GM23338 (cell line): ENCODE results near the gene CACUL1.

ENCODE experiments used
- CREB1 ChIP-seq: fragments of 250-450 bp; sonication (Bioruptor Pico); IDR thresholded peaks from 2 replicates; pipeline ENCODE4 v1.5.0; 2020; ENCODE audit warnings: low read depth, mild to moderate bottlenecking, moderate library complexity
- EZH2 ChIP-seq: fragments of 200-600 bp; sonication (generic); IDR thresholded peaks from one replicate; pipeline ENCODE4 v1.8.0; 2017; ENCODE audit warnings: antibody characterized with exemption, mild to moderate bottlenecking, low read depth; ENCODE audit not compliant: unreplicated experiment
- EZH2phosphoT487 ChIP-seq: fragments of 200-600 bp; sonication (generic); IDR thresholded peaks from one replicate; pipeline ENCODE4 v1.8.1; 2018; ENCODE audit warnings: antibody characterized with exemption; ENCODE audit not compliant: unreplicated experiment
- JUNB ChIP-seq: IDR thresholded peaks from one replicate; pipeline ENCODE4 v1.6.1; 2016; ENCODE audit warnings: antibody characterized with exemption; ENCODE audit not compliant: unreplicated experiment
- POLR2AphosphoS5 ChIP-seq: IDR thresholded peaks from 2 replicates; pipeline ENCODE4 v1.6.1; 2016; ENCODE audit warnings: antibody characterized with exemption, low read depth
- STAT1 ChIP-seq: IDR thresholded peaks from one replicate; pipeline ENCODE4 v1.6.1; 2016; ENCODE audit warnings: antibody characterized with exemption; ENCODE audit not compliant: unreplicated experiment
- TF ChIP-seq, protein P1 (sequence below), 2 experiments: fragments of 200-600 bp in 1 of 2; sonication (generic) in 1 of 2; conservative IDR thresholded peaks; 2 replicates each; pipeline versions ENCODE4 v1.5.1 to v1.6.1; 2016 to 2017; ENCODE audit warnings: antibody characterized with exemption in 2 of 2, low read depth in 2 of 2, mild to moderate bottlenecking in 2 of 2, moderate library complexity in 1 of 2
- TF ChIP-seq, protein P2 (sequence below): IDR thresholded peaks from one replicate; pipeline ENCODE4 v1.6.1; 2018; ENCODE audit warnings: antibody characterized with exemption; ENCODE audit not compliant: unreplicated experiment

DNA sequence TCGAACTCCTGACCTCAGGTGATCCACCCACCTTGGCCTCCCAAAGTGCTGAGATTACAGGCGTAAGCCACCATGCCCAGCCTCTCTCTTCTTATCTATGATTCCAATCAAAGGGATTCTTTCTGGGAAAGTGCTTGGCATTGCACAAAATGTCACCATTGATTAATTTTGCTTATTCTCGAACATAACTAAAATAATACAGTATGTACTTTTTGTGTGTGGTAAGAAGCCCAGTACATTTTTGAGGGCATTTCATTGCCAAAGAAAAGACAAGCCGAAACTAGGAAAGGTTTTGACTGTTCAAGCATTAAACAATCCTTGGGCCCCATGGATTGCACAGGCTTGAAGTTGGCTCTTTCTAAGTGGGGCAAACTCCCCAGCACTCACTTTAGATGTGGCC is 18.3 kb upstream of the CACUL1 start:
- TF ChIP-seq, protein P1, sequence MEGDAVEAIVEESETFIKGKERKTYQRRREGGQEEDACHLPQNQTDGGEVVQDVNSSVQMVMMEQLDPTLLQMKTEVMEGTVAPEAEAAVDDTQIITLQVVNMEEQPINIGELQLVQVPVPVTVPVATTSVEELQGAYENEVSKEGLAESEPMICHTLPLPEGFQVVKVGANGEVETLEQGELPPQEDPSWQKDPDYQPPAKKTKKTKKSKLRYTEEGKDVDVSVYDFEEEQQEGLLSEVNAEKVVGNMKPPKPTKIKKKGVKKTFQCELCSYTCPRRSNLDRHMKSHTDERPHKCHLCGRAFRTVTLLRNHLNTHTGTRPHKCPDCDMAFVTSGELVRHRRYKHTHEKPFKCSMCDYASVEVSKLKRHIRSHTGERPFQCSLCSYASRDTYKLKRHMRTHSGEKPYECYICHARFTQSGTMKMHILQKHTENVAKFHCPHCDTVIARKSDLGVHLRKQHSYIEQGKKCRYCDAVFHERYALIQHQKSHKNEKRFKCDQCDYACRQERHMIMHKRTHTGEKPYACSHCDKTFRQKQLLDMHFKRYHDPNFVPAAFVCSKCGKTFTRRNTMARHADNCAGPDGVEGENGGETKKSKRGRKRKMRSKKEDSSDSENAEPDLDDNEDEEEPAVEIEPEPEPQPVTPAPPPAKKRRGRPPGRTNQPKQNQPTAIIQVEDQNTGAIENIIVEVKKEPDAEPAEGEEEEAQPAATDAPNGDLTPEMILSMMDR (conservative IDR thresholded peaks at IDR 0.05; ENCODE audit: low read depth in 2 of 2) = no peak
- no peak for TF ChIP-seq EZH2phosphoT487
- no peak for TF ChIP-seq EZH2
- no peak for TF ChIP-seq STAT1
- TF ChIP-seq, protein P2, sequence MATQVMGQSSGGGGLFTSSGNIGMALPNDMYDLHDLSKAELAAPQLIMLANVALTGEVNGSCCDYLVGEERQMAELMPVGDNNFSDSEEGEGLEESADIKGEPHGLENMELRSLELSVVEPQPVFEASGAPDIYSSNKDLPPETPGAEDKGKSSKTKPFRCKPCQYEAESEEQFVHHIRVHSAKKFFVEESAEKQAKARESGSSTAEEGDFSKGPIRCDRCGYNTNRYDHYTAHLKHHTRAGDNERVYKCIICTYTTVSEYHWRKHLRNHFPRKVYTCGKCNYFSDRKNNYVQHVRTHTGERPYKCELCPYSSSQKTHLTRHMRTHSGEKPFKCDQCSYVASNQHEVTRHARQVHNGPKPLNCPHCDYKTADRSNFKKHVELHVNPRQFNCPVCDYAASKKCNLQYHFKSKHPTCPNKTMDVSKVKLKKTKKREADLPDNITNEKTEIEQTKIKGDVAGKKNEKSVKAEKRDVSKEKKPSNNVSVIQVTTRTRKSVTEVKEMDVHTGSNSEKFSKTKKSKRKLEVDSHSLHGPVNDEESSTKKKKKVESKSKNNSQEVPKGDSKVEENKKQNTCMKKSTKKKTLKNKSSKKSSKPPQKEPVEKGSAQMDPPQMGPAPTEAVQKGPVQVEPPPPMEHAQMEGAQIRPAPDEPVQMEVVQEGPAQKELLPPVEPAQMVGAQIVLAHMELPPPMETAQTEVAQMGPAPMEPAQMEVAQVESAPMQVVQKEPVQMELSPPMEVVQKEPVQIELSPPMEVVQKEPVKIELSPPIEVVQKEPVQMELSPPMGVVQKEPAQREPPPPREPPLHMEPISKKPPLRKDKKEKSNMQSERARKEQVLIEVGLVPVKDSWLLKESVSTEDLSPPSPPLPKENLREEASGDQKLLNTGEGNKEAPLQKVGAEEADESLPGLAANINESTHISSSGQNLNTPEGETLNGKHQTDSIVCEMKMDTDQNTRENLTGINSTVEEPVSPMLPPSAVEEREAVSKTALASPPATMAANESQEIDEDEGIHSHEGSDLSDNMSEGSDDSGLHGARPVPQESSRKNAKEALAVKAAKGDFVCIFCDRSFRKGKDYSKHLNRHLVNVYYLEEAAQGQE = no peak
- TF ChIP-seq JUNB = no peak
- no peak for TF ChIP-seq CREB1 (CRISPR knock-in tag)
- no peak for TF ChIP-seq POLR2AphosphoS5
